IPS-18c (cell line): ENCODE measurements around the gene KRT16.
"Not testable (repeated sequence)": the region's sequence is repeated elsewhere in the genome, so short reads cannot be mapped to it uniquely, and the experiment has no call there.

Experiments used
- H3K4me3 ChIP-seq: 2 replicates; pipeline ENCODE4 v1.7.0; 2013; ENCODE audit warnings: low read depth, mild to moderate bottlenecking, low read length, moderate library complexity; ENCODE audit not compliant: insufficient read depth
- H3K9me3 ChIP-seq: one replicate; pipeline ENCODE4 v1.6.1; 2013; ENCODE audit warnings: mild to moderate bottlenecking, low read length, moderate library complexity; ENCODE audit not compliant: control insufficient read depth, insufficient read depth

The KRT16 gene

GRCh38 chr17:41580687-41581365 is 31.7 kb downstream of the KRT16 start:
- Histone ChIP-seq H3K4me3 (no peak overlapping the region), H3K9me3 (no peaks in the 10 kb centered on the region)

- Histone ChIP-seq H3K4me3 (no peak overlapping the region), H3K9me3 (no peaks in the 10 kb centered on the region)
These were observed 32.4 kb downstream of the KRT16 start for GRCh38 chr17:41580244-41580575.

GRCh38 chr17:41579484-41580243 is 32.9 kb downstream of the KRT16 start:
- Histone ChIP-seq H3K4me3 (no peak overlapping the region), H3K9me3 (no peaks in the 10 kb centered on the region)

GRCh38 chr17:41578971-41579370 is 33.6 kb downstream of the KRT16 start:
- no peak overlapping the region for H3K4me3 ChIP-seq

GRCh38 chr17:41578538-41578937 is 34.0 kb downstream of the KRT16 start:
- Histone ChIP-seq H3K4me3 (no peak overlapping the region), H3K9me3 (no peaks in the 10 kb centered on the region)

More at GRCh38 chr17:41578971-41579370, 33.6 kb downstream of the KRT16 start:
- H3K9me3 ChIP-seq, result no peaks in the 10 kb centered on the region

- H3K4me3 ChIP-seq, H3K9me3 ChIP-seq: not testable (repeated sequence)
These were observed 35.8 kb downstream of the KRT16 start for GRCh38 chr17:41576740-41577139.

GRCh38 chr17:41575336-41575735 is 37.2 kb downstream of the KRT16 start:
- no peaks in the 10 kb centered on the region for H3K9me3 ChIP-seq

GRCh38 chr17:41571561-41572434 is 40.8 kb downstream of the KRT16 start, which contains the start of gene KRT9:
TSS of gene KRT9 (minus strand) at chr17:41572059. CDS start at chr17:41571992, 67 bp downstream.
- Histone ChIP-seq H3K9me3 (no peaks in the 10 kb centered on the region), H3K4me3 (no peak within 1 kb of the TSS)

More at GRCh38 chr17:41575336-41575735, 37.2 kb downstream of the KRT16 start:
- no peak overlapping the region for H3K4me3 ChIP-seq

GRCh38 chr17:41567317-41567716 is 45.2 kb downstream of the KRT16 start:
- H3K9me3 ChIP-seq, result no peaks in the 10 kb centered on the region
- H3K4me3 ChIP-seq, result no peak overlapping the region

- Histone ChIP-seq H3K9me3 (no peaks in the 10 kb centered on the region), H3K4me3 (no peak overlapping the region)
These were observed 47.2 kb downstream of the KRT16 start for GRCh38 chr17:41565338-41565737.

- Histone ChIP-seq H3K9me3 (no peaks in the 10 kb centered on the region), H3K4me3 (no peak overlapping the region)
These were observed 48.9 kb downstream of the KRT16 start for GRCh38 chr17:41563607-41564170.

- no peak overlapping the region for H3K4me3 ChIP-seq
- H3K9me3 ChIP-seq, result no peaks in the 10 kb centered on the region
These were observed 51.0 kb downstream of the KRT16 start for GRCh38 chr17:41561554-41561953.
